G401 (cell line): Measurements from ENCODE around the gene NBAS. TPM values are rescaled to one million over a fixed set of nuclear protein-coding genes. Genes with fewer than 3 reads are reported as not detected.
"Not testable (repeated sequence)": the region's sequence is repeated elsewhere in the genome, so short reads cannot be mapped to it uniquely, and the experiment has no call there.

Experiments
- DNase-seq: peaks from one replicate; pipeline ENCODE4 v3.0.0-alpha.2; 2015; ENCODE audit warnings: low spot score
- in situ Hi-C: cut with HindIII; loops from 2 replicates; pipeline ENCODE4 v1.10.0; 2016; ENCODE audit warnings: low sequenced_read_pairs, mixed read lengths
- total RNA-seq: library from RNA; depleted of rRNA; stranded (reverse); fragments of >200 nt; shearing (Covaris generic); gene quantifications from 2 replicates; pipeline ENCODE4 v1.2.3, GENCODE V29; 2014

NBAS gene
- total RNA-seq, 1 experiment from 2014 or later: 45.1 TPM

GRCh38 chr2:15542269-15542668, 18.9 kb downstream of the NBAS start:
- DNase-seq, in situ Hi-C loops: not testable (repeated sequence)

GRCh38 chr2:15540523-15540922, 20.6 kb downstream of the NBAS start:
- DNase-seq, in situ Hi-C loops: not testable (repeated sequence)

- in situ Hi-C loops: no loop called here
- no peak for DNase-seq
Observed at GRCh38 chr2:15539999-15540398, 21.1 kb downstream of the NBAS start.

GRCh38 chr2:15538792-15539191, 22.3 kb downstream of the NBAS start:
- in situ Hi-C loops: no loop called here
- no peak for DNase-seq

GRCh38 chr2:15533860-15534480, 27.2 kb downstream of the NBAS start:
- DNase-seq: no peak
- in situ Hi-C loops: no loop called here

GRCh38 chr2:15532996-15533395, 28.1 kb downstream of the NBAS start:
- DNase-seq: no peak
- in situ Hi-C loops: no loop called here

- DNase-seq: no peak
- in situ Hi-C loops: no loop called here
Observed at GRCh38 chr2:15531095-15531854, 29.9 kb downstream of the NBAS start.

- in situ Hi-C loops: no loop called here
Observed at GRCh38 chr2:15527074-15527739, 33.9 kb downstream of the NBAS start.

GRCh38 chr2:15521641-15522181, 39.4 kb downstream of the NBAS start:
- in situ Hi-C loops: no loop called here
- DNase-seq: no peak

More at GRCh38 chr2:15527074-15527739, 33.9 kb downstream of the NBAS start:
- DNase-seq: no peak

- DNase-seq: no peak
- in situ Hi-C loops: no loop called here
Observed at GRCh38 chr2:15520346-15520745, 40.8 kb downstream of the NBAS start.

- DNase-seq, in situ Hi-C loops: not testable (repeated sequence)
Observed at GRCh38 chr2:15518759-15519158, 42.4 kb downstream of the NBAS start.

- in situ Hi-C loops: no loop called here
- DNase-seq: no peak
Observed at GRCh38 chr2:15517793-15518192, 43.3 kb downstream of the NBAS start.

- in situ Hi-C loops: no loop called here
- DNase-seq: no peak
Observed at GRCh38 chr2:15511686-15512085, 49.4 kb downstream of the NBAS start.

GRCh38 chr2:15510552-15510951, 50.6 kb downstream of the NBAS start:
- DNase-seq: no peak
- in situ Hi-C loops: no loop called here

- no peak for DNase-seq
- in situ Hi-C loops: no loop called here
Observed at GRCh38 chr2:15510131-15510530, 51.0 kb downstream of the NBAS start.

- no peak for DNase-seq
- in situ Hi-C loops: no loop called here
Observed at GRCh38 chr2:15507697-15508096, 53.4 kb downstream of the NBAS start.

- DNase-seq: no peak
- in situ Hi-C loops: no loop called here
Observed at GRCh38 chr2:15507061-15507460, 54.1 kb downstream of the NBAS start.

- DNase-seq: no peak
- in situ Hi-C loops: no loop called here
Observed at GRCh38 chr2:15506229-15506819, 54.8 kb downstream of the NBAS start.

- in situ Hi-C loops: no loop called here
- no peak for DNase-seq
Observed at GRCh38 chr2:15504882-15505663, 56.1 kb downstream of the NBAS start.
